Measurements from ENCODE around the gene CA5A. TPM values are rescaled to one million over a fixed set of nuclear protein-coding genes. Genes with fewer than 3 reads are reported as not detected.
"Not testable (repeated sequence)": the region's sequence is repeated elsewhere in the genome, so short reads cannot be mapped to it uniquely, and the experiment has no call there.

The CA5A gene
- total RNA-seq, 6 experiments from 2014 or later: not detected

- peaks cover 6% of the 10 kb centered on the region for H3K27me3 Mint-ChIP-seq (ENCODE audit: insufficient read depth)
- no peak for TF ChIP-seq CTCF (IDR thresholded peaks at IDR 0.05)
- no peak overlapping the region for H3K27ac Mint-ChIP-seq
- peaks cover 48% of the 10 kb centered on the region for H3K4me1 Mint-ChIP-seq (ENCODE audit: low read depth)
- DNase-seq: no peak
- H3K36me3 Mint-ChIP-seq (ENCODE audit: low read depth): peaks cover 10% of the 10 kb centered on the region
- H3K4me3 Mint-ChIP-seq: peak overlapping the region; percentile 23
- no peaks in the 10 kb centered on the region for H3K9me3 Mint-ChIP-seq
Observed at GRCh38 chr16:87864331-87864989, 71.9 kb downstream of the CA5A start.

- not testable (repeated sequence) for H3K27me3 Mint-ChIP-seq (ENCODE audit: insufficient read depth); H3K9me3 Mint-ChIP-seq; H3K27ac Mint-ChIP-seq; H3K36me3 Mint-ChIP-seq (ENCODE audit: low read depth); DNase-seq; H3K4me3 Mint-ChIP-seq
- peaks cover 44% of the 10 kb centered on the region for H3K4me1 Mint-ChIP-seq (ENCODE audit: low read depth)
Observed at GRCh38 chr16:87863327-87863635, 73.0 kb downstream of the CA5A start.

- not testable (repeated sequence) for H3K27ac Mint-ChIP-seq; H3K9me3 Mint-ChIP-seq; H3K36me3 Mint-ChIP-seq (ENCODE audit: low read depth); H3K27me3 Mint-ChIP-seq (ENCODE audit: insufficient read depth); DNase-seq; H3K4me3 Mint-ChIP-seq
- H3K4me1 Mint-ChIP-seq (ENCODE audit: low read depth): peaks cover 44% of the 10 kb centered on the region
Observed at GRCh38 chr16:87862597-87863326, 73.6 kb downstream of the CA5A start.

GRCh38 chr16:87861300-87862099, 74.8 kb downstream of the CA5A start:
- H3K36me3 Mint-ChIP-seq (ENCODE audit: low read depth); H3K4me3 Mint-ChIP-seq; DNase-seq; H3K9me3 Mint-ChIP-seq; H3K27ac Mint-ChIP-seq; H3K27me3 Mint-ChIP-seq (ENCODE audit: insufficient read depth): not testable (repeated sequence)
- peaks cover 36% of the 10 kb centered on the region for H3K4me1 Mint-ChIP-seq (ENCODE audit: low read depth)

- H3K27me3 Mint-ChIP-seq (ENCODE audit: insufficient read depth): no peaks in the 10 kb centered on the region; the same call in 1 of the 2 replicates
- H3K36me3 Mint-ChIP-seq (ENCODE audit: low read depth): peaks cover 4% of the 10 kb centered on the region; the same call in 1 of the 2 replicates
- H3K9me3 Mint-ChIP-seq: no peaks in the 10 kb centered on the region
- peak; percentile 69 for DNase-seq
- H3K4me1 Mint-ChIP-seq (ENCODE audit: low read depth): peaks cover 36% of the 10 kb centered on the region
- no peak for TF ChIP-seq CTCF (IDR thresholded peaks at IDR 0.05)
- H3K27ac Mint-ChIP-seq: peak overlapping the region; percentile 89
- H3K4me3 Mint-ChIP-seq: peak overlapping the region; percentile 74
Observed at GRCh38 chr16:87860553-87861299, 75.6 kb downstream of the CA5A start.

- peak overlapping the region; percentile 51; the same call in 1 of the 2 replicates for H3K27ac Mint-ChIP-seq
- not testable (repeated sequence) for H3K9me3 Mint-ChIP-seq; H3K4me3 Mint-ChIP-seq; H3K36me3 Mint-ChIP-seq (ENCODE audit: low read depth); H3K27me3 Mint-ChIP-seq (ENCODE audit: insufficient read depth); DNase-seq
- H3K4me1 Mint-ChIP-seq (ENCODE audit: low read depth): peaks cover 37% of the 10 kb centered on the region
Observed at GRCh38 chr16:87858151-87858993, 78.0 kb downstream of the CA5A start.

Data from HFFc6 (cell line).